ENCODE results near the gene HDAC11.

Gene HDAC11

GRCh38 chr3:13536832-13537231, 56.7 kb downstream of the HDAC11 start:
- FAIRE-seq = no peak
- no peak for DNase-seq (ENCODE audit: insufficient read length)
- TF ChIP-seq POLR2A (IDR thresholded peaks at IDR 0.05; ENCODE audit: low read depth, low read length) (no peak), POLR2AphosphoS5 (IDR thresholded peaks at IDR 0.05; ENCODE audit: low read depth, low read length) (no peak), TAF1 (IDR thresholded peaks at IDR 0.05; ENCODE audit: borderline replicate concordance, low read depth, low read length) (no peak)

- FAIRE-seq = no peak
- no peak for TF ChIP-seq POLR2AphosphoS5 (IDR thresholded peaks at IDR 0.05; ENCODE audit: low read depth, low read length)
- TF ChIP-seq POLR2A (IDR thresholded peaks at IDR 0.05; ENCODE audit: low read depth, low read length) = no peak
- TF ChIP-seq TAF1 (IDR thresholded peaks at IDR 0.05; ENCODE audit: borderline replicate concordance, low read depth, low read length) = no peak
- DNase-seq (ENCODE audit: insufficient read length) = no peak
Observed at GRCh38 chr3:13537244-13537908, 57.3 kb downstream of the HDAC11 start.

- no peak for TF ChIP-seq POLR2A (IDR thresholded peaks at IDR 0.05; ENCODE audit: low read depth, low read length)
- no peak for TF ChIP-seq TAF1 (IDR thresholded peaks at IDR 0.05; ENCODE audit: borderline replicate concordance, low read depth, low read length)
- no peak for DNase-seq (ENCODE audit: insufficient read length)
- FAIRE-seq = no peak
Observed at GRCh38 chr3:13537909-13538296, 57.8 kb downstream of the HDAC11 start.

GRCh38 chr3:13538520-13539291, 58.6 kb downstream of the HDAC11 start:
- no peak for FAIRE-seq

GRCh38 chr3:13539292-13539638, 59.2 kb downstream of the HDAC11 start:
- no peak for TF ChIP-seq TAF1 (IDR thresholded peaks at IDR 0.05; ENCODE audit: borderline replicate concordance, low read depth, low read length)
- no peak for TF ChIP-seq POLR2AphosphoS5 (IDR thresholded peaks at IDR 0.05; ENCODE audit: low read depth, low read length)
- no peak for TF ChIP-seq POLR2A (IDR thresholded peaks at IDR 0.05; ENCODE audit: low read depth, low read length)
- FAIRE-seq (no peak), DNase-seq (ENCODE audit: insufficient read length) (no peak)

More at GRCh38 chr3:13538520-13539291, 58.6 kb downstream of the HDAC11 start:
- TF ChIP-seq POLR2AphosphoS5 (IDR thresholded peaks at IDR 0.05; ENCODE audit: low read depth, low read length) = no peak
- no peak for TF ChIP-seq POLR2A (IDR thresholded peaks at IDR 0.05; ENCODE audit: low read depth, low read length)
- TF ChIP-seq TAF1 (IDR thresholded peaks at IDR 0.05; ENCODE audit: borderline replicate concordance, low read depth, low read length) = no peak
- no peak for DNase-seq (ENCODE audit: insufficient read length)

- no peak for TF ChIP-seq POLR2A (IDR thresholded peaks at IDR 0.05; ENCODE audit: low read depth, low read length)
- no peak for TF ChIP-seq POLR2AphosphoS5 (IDR thresholded peaks at IDR 0.05; ENCODE audit: low read depth, low read length)
- no peak for TF ChIP-seq TAF1 (IDR thresholded peaks at IDR 0.05; ENCODE audit: borderline replicate concordance, low read depth, low read length)
- DNase-seq (ENCODE audit: insufficient read length) (no peak), FAIRE-seq (no peak)
Observed at GRCh38 chr3:13539671-13540070, 59.6 kb downstream of the HDAC11 start.

GRCh38 chr3:13540297-13540995, 60.3 kb downstream of the HDAC11 start:
- no peak for FAIRE-seq
- TF ChIP-seq POLR2A (IDR thresholded peaks at IDR 0.05; ENCODE audit: low read depth, low read length) = no peak
- no peak for TF ChIP-seq POLR2AphosphoS5 (IDR thresholded peaks at IDR 0.05; ENCODE audit: low read depth, low read length)
- TF ChIP-seq TAF1 (IDR thresholded peaks at IDR 0.05; ENCODE audit: borderline replicate concordance, low read depth, low read length) = no peak
- no peak for DNase-seq (ENCODE audit: insufficient read length)

- DNase-seq (ENCODE audit: insufficient read length) = no peak
- TF ChIP-seq POLR2A (IDR thresholded peaks at IDR 0.05; ENCODE audit: low read depth, low read length) (no peak), TAF1 (IDR thresholded peaks at IDR 0.05; ENCODE audit: borderline replicate concordance, low read depth, low read length) (no peak)
- no peak for FAIRE-seq
Observed at GRCh38 chr3:13541691-13542090, 61.6 kb downstream of the HDAC11 start.

- no peak for DNase-seq (ENCODE audit: insufficient read length)
- TF ChIP-seq POLR2A (IDR thresholded peaks at IDR 0.05; ENCODE audit: low read depth, low read length) (no peak), TAF1 (IDR thresholded peaks at IDR 0.05; ENCODE audit: borderline replicate concordance, low read depth, low read length) (no peak), POLR2AphosphoS5 (IDR thresholded peaks at IDR 0.05; ENCODE audit: low read depth, low read length) (no peak)
- FAIRE-seq = no peak
Observed at GRCh38 chr3:13542142-13542541, 62.0 kb downstream of the HDAC11 start.

- DNase-seq (ENCODE audit: insufficient read length) = no peak
- FAIRE-seq = no peak
- TF ChIP-seq POLR2AphosphoS5 (IDR thresholded peaks at IDR 0.05; ENCODE audit: low read depth, low read length) (no peak), TAF1 (IDR thresholded peaks at IDR 0.05; ENCODE audit: borderline replicate concordance, low read depth, low read length) (no peak), POLR2A (IDR thresholded peaks at IDR 0.05; ENCODE audit: low read depth, low read length) (no peak)
Observed at GRCh38 chr3:13543253-13543652, 63.1 kb downstream of the HDAC11 start.

GRCh38 chr3:13544293-13544831, 64.3 kb downstream of the HDAC11 start:
- no peak for TF ChIP-seq TAF1 (IDR thresholded peaks at IDR 0.05; ENCODE audit: borderline replicate concordance, low read depth, low read length)
- TF ChIP-seq POLR2AphosphoS5 (IDR thresholded peaks at IDR 0.05; ENCODE audit: low read depth, low read length) = no peak
- TF ChIP-seq POLR2A (IDR thresholded peaks at IDR 0.05; ENCODE audit: low read depth, low read length) = no peak
- DNase-seq (ENCODE audit: insufficient read length) = no peak
- no peak for FAIRE-seq

Data from GM12892 (cell line).